Right lobe of liver (tissue), 6 donors: ENCODE results near the gene LYPD3. TPM values are rescaled to one million over a fixed set of nuclear protein-coding genes. Genes with fewer than 3 reads are reported as not detected.

ENCODE experiments used
- ATAC-seq, 4 donors: fragments of 200-7000 bp; cut with Tn5 transposase; one replicate each; pipeline ENCODE4 v1.9.1; 2020; ENCODE audit warnings: mild to moderate bottlenecking in 4 of 4, moderate library complexity in 4 of 4
- DNase-seq, 3 donors: peaks; one replicate each; pipeline ENCODE4 v3.0.0-alpha.2; 2020
- H3K27ac ChIP-seq, 3 donors: fragments of 200-600 bp; one replicate each; pipeline ENCODE4 v1.8.0; 2022
- H3K27me3 ChIP-seq, 2 donors: fragments of 200-600 bp; one replicate each; pipeline ENCODE4 v1.8.0; 2022
- H3K36me3 ChIP-seq, 4 donors: fragments of 200-600 bp; sonication (generic) in 1 of 4; one replicate each; pipeline versions ENCODE4 v1.5.1 to v1.8.0; 2017 to 2022; ENCODE audit warnings: control low read depth in 1 of 4
- H3K4me1 ChIP-seq, 4 donors: fragments of 200-600 bp; sonication (generic) in 1 of 4; one replicate each; pipeline versions ENCODE4 v1.5.1 to v1.8.0; 2017 to 2022; ENCODE audit warnings: control low read depth in 1 of 4
- H3K4me3 ChIP-seq, 3 donors: fragments of 200-600 bp; one replicate each; pipeline ENCODE4 v1.8.0; 2022
- H3K9me3 ChIP-seq, 4 donors: fragments of 200-600 bp; sonication (generic) in 1 of 4; one replicate each; pipeline versions ENCODE4 v1.5.1 to v1.8.0; 2017 to 2022; ENCODE audit warnings: control low read depth in 1 of 4
- CTCF ChIP-seq, 4 donors: fragments of 200-600 bp in 3 of 4; fragments of 450-650 bp in 1 of 4; IDR thresholded peaks; one replicate each; pipeline versions ENCODE4 v1.5.1 to v1.8.0; 2016 to 2022; ENCODE audit warnings: antibody characterized with exemption in 4 of 4, mild to moderate bottlenecking in 2 of 4
- POLR2A ChIP-seq: fragments of 450-650 bp; IDR thresholded peaks from one replicate; pipeline ENCODE4 v1.6.1; 2017; ENCODE audit warnings: antibody characterized with exemption, mild to moderate bottlenecking
- WGBS: methylation state at CpG from one replicate; pipeline ENCODE4 v1.1.6; 2018; ENCODE audit warnings: low coverage, low lambda C conversion rate; ENCODE audit not compliant: insufficient coverage; ENCODE audit errors: missing lambda C conversion rate; 5-methylcytosine and 5-hydroxymethylcytosine counted together
- intact Hi-C, 2 donors: fragments of 100-400 bp; cut with DNase I; formaldehyde crosslinking; loops; one replicate each; pipeline versions ENCODE4 v1.11.2 to v1.14.1; 2022
- total RNA-seq, 6 experiments: library from RNA; depleted of rRNA in 2 of 6; stranded (reverse); fragments of >200 nt in 2 of 6; fragmentation: NEBNext Ultra II Directional in 3 of 6; extraction: Animal tissue kit (Norgen Biotek cat#: 25700) in 3 of 6; gene quantifications; one replicate each; pipeline versions ENCODE4 v1.1.0 to v1.2.4, GENCODE V29; 2016 to 2023
- donor health status: DM: no; HTN: yes; CAD: no.
- donor health status: DM: no; HTN: no; CAD: no.
- donor health status: DM: no; HTN: no; CAD: no.
- donor health status: DM: no; HTN: yes; CAD: no.
- donor health status: DM: no; HTN: yes; CAD: no.

Gene LYPD3
- total RNA-seq, 6 experiments from 2014 or later, result 0.20 to 0.28 (median 0.25) TPM; not detected in 2

GRCh38 chr19:43489979-43490599, 24.7 kb upstream of the LYPD3 start:
- H3K9me3 ChIP-seq, result no peaks in the 10 kb centered on the region
- DNase-seq (no peak), ATAC-seq (peak; percentile 49 to 70 (median 60))
- 85% methylated on average over 7 of the region's 7 CpGs for WGBS
- intact Hi-C loops, result no loop called here
- no peak overlapping the region for H3K4me3 ChIP-seq
- peaks cover 0 to 9% (median 1%) of the 10 kb centered on the region in 4 donors for H3K36me3 ChIP-seq
- H3K27me3 ChIP-seq, result no peaks in the 10 kb centered on the region
- peaks cover 0 to 14% (median 3%) of the 10 kb centered on the region in 4 donors for H3K4me1 ChIP-seq
- peak overlapping the region in 2 of 3 donors; percentile 5 to 40 for H3K27ac ChIP-seq
- no peak for TF ChIP-seq CTCF (IDR thresholded peaks at IDR 0.05)
- TF ChIP-seq POLR2A, result no peak

GRCh38 chr19:43489310-43489709, 23.9 kb upstream of the LYPD3 start:
- intact Hi-C loops, result no loop called here
- Histone ChIP-seq H3K27me3 (no peaks in the 10 kb centered on the region), H3K27ac (peak overlapping the region in 2 of 3 donors; percentile 5 to 29), H3K4me1 (peaks cover 0 to 14% (median 3%) of the 10 kb centered on the region in 4 donors), H3K4me3 (no peak overlapping the region), H3K9me3 (no peaks in the 10 kb centered on the region), H3K36me3 (peaks cover 0 to 4% (median 1%) of the 10 kb centered on the region in 4 donors)
- WGBS, result 23% methylated on average over 3 of the region's 5 CpGs
- ATAC-seq, result peak; percentile 29 to 55 (median 40)
- no peak for TF ChIP-seq POLR2A
- no peak for TF ChIP-seq CTCF (IDR thresholded peaks at IDR 0.05)
- no peak for DNase-seq

GRCh38 chr19:43488179-43488578, 22.8 kb upstream of the LYPD3 start:
- H3K9me3 ChIP-seq, result no peaks in the 10 kb centered on the region
- H3K4me3 ChIP-seq, result no peak overlapping the region
- H3K4me1 ChIP-seq, result peaks cover 0 to 14% (median 3%) of the 10 kb centered on the region in 4 donors
- H3K27me3 ChIP-seq, result no peaks in the 10 kb centered on the region
- WGBS, result 93% methylated on average over 6 of the region's 8 CpGs
- H3K36me3 ChIP-seq, result peaks cover 0 to under 1% (median 0%) of the 10 kb centered on the region in 4 donors
- no peak for ATAC-seq
- DNase-seq, result no peak
- intact Hi-C loops, result no loop called here
- H3K27ac ChIP-seq, result no peak overlapping the region
- TF ChIP-seq CTCF (IDR thresholded peaks at IDR 0.05) (no peak), POLR2A (no peak)

GRCh38 chr19:43486412-43486811, 21.0 kb upstream of the LYPD3 start:
- TF ChIP-seq POLR2A, result no peak
- TF ChIP-seq CTCF (IDR thresholded peaks at IDR 0.05), result no peak
- DNase-seq (no peak), ATAC-seq (peak in 1 of 4 donors; percentile 31)
- peaks cover 0 to 14% (median 3%) of the 10 kb centered on the region in 4 donors for H3K4me1 ChIP-seq
- H3K36me3 ChIP-seq, result no peaks in the 10 kb centered on the region
- WGBS, result no CpG with 5 or more reads among the region's 7 CpGs
- intact Hi-C loops, result no loop called here
- no peak overlapping the region for H3K27ac ChIP-seq
- H3K4me3 ChIP-seq, result no peak overlapping the region
- no peaks in the 10 kb centered on the region for H3K27me3 ChIP-seq
- no peaks in the 10 kb centered on the region for H3K9me3 ChIP-seq
